GM23338 (cell line): ENCODE measurements around the gene CES3. TPM values are rescaled to one million over a fixed set of nuclear protein-coding genes. Genes with fewer than 3 reads are reported as not detected.

Experiments
- ATAC-seq: fragments of 200-7000 bp; cut with Tn5 transposase; 3 replicates; pipeline ENCODE4 v1.9.1; 2020
- DNase-seq: peaks from one replicate; pipeline ENCODE4 v3.0.0-alpha.2; 2015; ENCODE audit warnings: low spot score
- H2AFZ ChIP-seq: fragments of 200-600 bp; sonication (generic); 2 replicates; pipeline ENCODE4 v1.8.0; 2016; ENCODE audit warnings: antibody characterized with exemption, mild to moderate bottlenecking, moderate library complexity
- H3F3A ChIP-seq: fragments of 200-600 bp; sonication (generic); replicated peaks from 2 replicates; pipeline ENCODE4 v1.8.0; 2017; ENCODE audit warnings: antibody characterized with exemption, mixed run types, low read depth
- H3K27ac ChIP-seq: fragments of 200-600 bp; sonication (generic); 2 replicates; pipeline ENCODE4 v1.6.1; 2016; ENCODE audit warnings: low read depth
- H3K27me3 ChIP-seq: fragments of 200-600 bp; sonication (generic); 2 replicates; pipeline ENCODE4 v1.8.0; 2016; ENCODE audit warnings: mild to moderate bottlenecking, mixed run types, moderate library complexity; ENCODE audit not compliant: insufficient read depth
- H3K36me3 ChIP-seq: fragments of 200-600 bp; sonication (generic); 2 replicates; pipeline ENCODE4 v1.8.0; 2016; ENCODE audit warnings: mild to moderate bottlenecking; ENCODE audit not compliant: insufficient read depth
- H3K4me1 ChIP-seq: fragments of 200-600 bp; sonication (generic); 2 replicates; pipeline ENCODE4 v1.8.0; 2016; ENCODE audit warnings: mild to moderate bottlenecking, moderate library complexity; ENCODE audit not compliant: insufficient read depth
- H3K4me2 ChIP-seq: fragments of 200-600 bp; sonication (generic); 2 replicates; pipeline ENCODE4 v1.7.1; 2017; ENCODE audit warnings: mixed run types
- H3K4me3 ChIP-seq: fragments of 200-600 bp; sonication (generic); 2 replicates; pipeline ENCODE4 v1.6.1; 2016; ENCODE audit warnings: mixed run types
- H3K79me2 ChIP-seq: fragments of 200-600 bp; sonication (generic); replicated peaks from 2 replicates; pipeline ENCODE4 v1.8.0; 2017; ENCODE audit warnings: mild to moderate bottlenecking; ENCODE audit not compliant: insufficient read depth
- H3K9me2 ChIP-seq: fragments of 200-600 bp; sonication (generic); 2 replicates; pipeline ENCODE4 v1.8.0; 2017; ENCODE audit not compliant: insufficient read depth
- H4K20me1 ChIP-seq: fragments of 200-600 bp; sonication (generic); replicated peaks from 2 replicates; pipeline ENCODE4 v1.8.0; 2017; ENCODE audit warnings: mild to moderate bottlenecking; ENCODE audit not compliant: insufficient read depth
- H3K27ac Mint-ChIP-seq: 2 replicates; pipeline ENCODE4 v1.8.0; 2020; ENCODE audit warnings: inconsistent platforms, mild to moderate bottlenecking, moderate library complexity, mixed read lengths
- H3K27me3 Mint-ChIP-seq: 3 replicates; pipeline ENCODE4 v1.8.0; 2022; ENCODE audit warnings: low read depth, mild to moderate bottlenecking, moderate library complexity, mixed read lengths, inconsistent platforms; ENCODE audit not compliant: insufficient read depth, poor library complexity
- H3K36me3 Mint-ChIP-seq: 3 replicates; pipeline ENCODE4 v1.8.0; 2021; ENCODE audit warnings: low read depth, mild to moderate bottlenecking, inconsistent platforms, moderate library complexity, mixed read lengths
- H3K4me1 Mint-ChIP-seq: 3 replicates; pipeline ENCODE4 v1.8.0; 2020; ENCODE audit warnings: mild to moderate bottlenecking, inconsistent platforms, mixed read lengths
- H3K4me3 Mint-ChIP-seq: 3 replicates; pipeline ENCODE4 v1.8.0; 2021; ENCODE audit warnings: moderate library complexity, mild to moderate bottlenecking, inconsistent platforms, mixed read lengths
- H3K9me3 Mint-ChIP-seq: 3 replicates; pipeline ENCODE4 v1.8.0; 2020; ENCODE audit warnings: moderate library complexity, mild to moderate bottlenecking, inconsistent platforms, mixed read lengths
- CTCF ChIP-seq, 2 experiments: fragments of 200-600 bp in 1 of 2; sonication (generic) in 1 of 2; conservative IDR thresholded peaks; 2 replicates each; pipeline versions ENCODE4 v1.5.1 to v1.6.1; 2016 to 2017; ENCODE audit warnings: antibody characterized with exemption in 2 of 2, low read depth in 2 of 2, mild to moderate bottlenecking in 2 of 2, moderate library complexity in 1 of 2
- POLR2AphosphoS5 ChIP-seq: IDR thresholded peaks from 2 replicates; pipeline ENCODE4 v1.6.1; 2016; ENCODE audit warnings: antibody characterized with exemption, low read depth
- polyA plus RNA-seq: library from polyadenylated mRNA; unstranded; fragments of >200 nt; fragmentation: Nextera tagmentation; extraction: Ambion mirVana; gene quantifications from 2 replicates; pipeline ENCODE4 v1.2.1, GENCODE V29; 2016
- small RNA-seq: library from RNA; depleted of rRNA; stranded (forward); fragments of <200 nt; gene quantifications from one replicate; pipeline ENCODE3, GENCODE V24; 2014; ENCODE audit warnings: low replicate concordance
- total RNA-seq: library from RNA; depleted of rRNA; stranded (reverse); fragments of >200 nt; shearing (Covaris generic); gene quantifications from 2 replicates; pipeline ENCODE4 v1.2.3, GENCODE V29; 2014; rRNA removed

The CES3 gene
- total and polyA plus RNA-seq, 2 experiments from 2014 or later: 0.55 to 1.0 TPM

GRCh38 chr16:67022531-67023214 is 61.6 kb downstream of the CES3 start (continued):
- no peak for TF ChIP-seq CTCF (conservative IDR thresholded peaks at IDR 0.05; ENCODE audit: low read depth in 2 of 2)

- DNase-seq (no peak), ATAC-seq (no peak)
- Mint-ChIP-seq H3K27ac (no peak overlapping the region), H3K4me1 (peaks cover 6% of the 10 kb centered on the region), H3K27me3 (peaks cover 9% of the 10 kb centered on the region), H3K9me3 (no peaks in the 10 kb centered on the region), H3K36me3 (no peaks in the 10 kb centered on the region), H3K4me3 (no peak overlapping the region)
- Histone ChIP-seq H3K79me2 (no peaks in the 10 kb centered on the region), H3K4me1 (peaks cover 6% of the 10 kb centered on the region), H2AFZ (no peak overlapping the region), H3K27me3 (no peaks in the 10 kb centered on the region; the same call in 1 of the 2 replicates), H3K27ac (no peak overlapping the region), H3K36me3 (no peaks in the 10 kb centered on the region), H3F3A (no peaks in the 10 kb centered on the region), H3K4me2 (no peak overlapping the region), H4K20me1 (no peaks in the 10 kb centered on the region), H3K4me3 (no peak overlapping the region), H3K9me2 (no peaks in the 10 kb centered on the region)
- no peak for TF ChIP-seq POLR2AphosphoS5
Observed at GRCh38 chr16:67023689-67024088, 62.6 kb downstream of the CES3 start.

Small RNA genes within 50 kb of the gene (small RNA-seq; reads per million reads assigned to genes)
- gene RN7SL543P: not detected

Other genes starting within 250 kb of the CES3 start
- 73.9 and 113 TPM in 2 replicates for gene DYNC1LI2, start 209.7 kb upstream of the CES3 start, total RNA-seq
- 73.4 and 85.9 TPM in 2 replicates for gene DYNC1LI2, start 209.7 kb upstream of the CES3 start, polyA plus RNA-seq
- not detected in 2 replicates for gene TERB1, start 159.7 kb upstream of the CES3 start, total RNA-seq
- not detected in 2 replicates for gene TERB1, start 159.7 kb upstream of the CES3 start, polyA plus RNA-seq
- 139 and 160 TPM in 2 replicates for gene NAE1, start 130.3 kb upstream of the CES3 start, total RNA-seq
- gene NAE1, start 130.3 kb upstream of the CES3 start, polyA plus RNA-seq: 204 and 209 TPM in 2 replicates
- 2.5 and 2.8 TPM in 2 replicates for gene CA7, start 116.9 kb upstream of the CES3 start, total RNA-seq
- 2.1 and 2.6 TPM in 2 replicates for gene CA7, start 116.9 kb upstream of the CES3 start, polyA plus RNA-seq
- 23.2 and 37.9 TPM in 2 replicates for gene PDP2, start 80.8 kb upstream of the CES3 start, total RNA-seq
- 8.2 and 9.0 TPM in 2 replicates for gene PDP2, start 80.8 kb upstream of the CES3 start, polyA plus RNA-seq
- gene CDH16, start 42.4 kb upstream of the CES3 start, total RNA-seq: not detected in 2 replicates
- not detected in 2 replicates for gene CDH16, start 42.4 kb upstream of the CES3 start, polyA plus RNA-seq
- gene RRAD, start 35.7 kb upstream of the CES3 start, total RNA-seq: not detected in 2 replicates
- 0.18 and 0.52 TPM in 2 replicates for gene RRAD, start 35.7 kb upstream of the CES3 start, polyA plus RNA-seq
- gene CIAO2B, start 26.9 kb upstream of the CES3 start, total RNA-seq: 85.0 and 92.4 TPM in 2 replicates
- gene CIAO2B, start 26.9 kb upstream of the CES3 start, polyA plus RNA-seq: 181 and 189 TPM in 2 replicates
- 8.2 and 9.3 TPM in 2 replicates for gene CES2, start 25.8 kb upstream of the CES3 start, total RNA-seq
- 4.3 and 5.0 TPM in 2 replicates for gene CES2, start 25.8 kb upstream of the CES3 start, polyA plus RNA-seq
- gene CES4A, start 27.3 kb downstream of the CES3 start, total RNA-seq: 0.10 and 0.39 TPM in 2 replicates
- 0.16 and 0.42 TPM in 2 replicates for gene CES4A, start 27.3 kb downstream of the CES3 start, polyA plus RNA-seq
- 26.9 and 27.8 TPM in 2 replicates for gene CBFB, start 67.9 kb downstream of the CES3 start, total RNA-seq
- 26.1 and 31.0 TPM in 2 replicates for gene CBFB, start 67.9 kb downstream of the CES3 start, polyA plus RNA-seq
- gene PHAF1, start 148.7 kb downstream of the CES3 start, total RNA-seq: 26.6 and 35.9 TPM in 2 replicates
- gene PHAF1, start 148.7 kb downstream of the CES3 start, polyA plus RNA-seq: 14.2 and 14.7 TPM in 2 replicates
- 6.8 and 7.0 TPM in 2 replicates for gene B3GNT9, start 189.7 kb downstream of the CES3 start, total RNA-seq
- gene B3GNT9, start 189.7 kb downstream of the CES3 start, polyA plus RNA-seq: 0.99 and 1.5 TPM in 2 replicates
- 0.42 TPM in 1 of 2 replicates, not detected in the other for gene TRADD, start 198.6 kb downstream of the CES3 start, total RNA-seq
- gene TRADD, start 198.6 kb downstream of the CES3 start, polyA plus RNA-seq: 0.50 and 0.55 TPM in 2 replicates
- not detected in 2 replicates for gene FBXL8, start 198.7 kb downstream of the CES3 start, total RNA-seq
- gene FBXL8, start 198.7 kb downstream of the CES3 start, polyA plus RNA-seq: 0.26 TPM in 1 of 2 replicates, not detected in the other
- 1.3 TPM in 1 of 2 replicates, not detected in the other for gene HSF4, start 203.5 kb downstream of the CES3 start, total RNA-seq
- gene HSF4, start 203.5 kb downstream of the CES3 start, polyA plus RNA-seq: 0.19 TPM in 1 of 2 replicates, not detected in the other
- gene NOL3, start 209.3 kb downstream of the CES3 start, total RNA-seq: 0.27 and 3.3 TPM in 2 replicates
- gene NOL3, start 209.3 kb downstream of the CES3 start, polyA plus RNA-seq: 2.7 and 4.0 TPM in 2 replicates
- gene MATCAP1, start 222.7 kb downstream of the CES3 start, total RNA-seq: 22.7 and 23.1 TPM in 2 replicates
- gene MATCAP1, start 222.7 kb downstream of the CES3 start, polyA plus RNA-seq: 9.5 and 13.3 TPM in 2 replicates
- gene EXOC3L1, start 228.9 kb downstream of the CES3 start, total RNA-seq: 1.6 and 2.3 TPM in 2 replicates
- 0.92 and 1.1 TPM in 2 replicates for gene EXOC3L1, start 228.9 kb downstream of the CES3 start, polyA plus RNA-seq
- gene E2F4, start 230.9 kb downstream of the CES3 start, total RNA-seq: 135 and 168 TPM in 2 replicates
- 67.0 and 67.2 TPM in 2 replicates for gene E2F4, start 230.9 kb downstream of the CES3 start, polyA plus RNA-seq
- 16.2 and 18.3 TPM in 2 replicates for gene ELMO3, start 237.9 kb downstream of the CES3 start, total RNA-seq
- 4.5 and 4.7 TPM in 2 replicates for gene ELMO3, start 237.9 kb downstream of the CES3 start, polyA plus RNA-seq